NCI-H2029 treated with DMSO at 0.1 percent for 48 hours (cell line): ENCODE measurements around the gene PRPF6.

Source experiments
- DNase-seq: peaks from one replicate; lab custom pipeline; 2025; lab: John Stamatoyannopoulos, UW

PRPF6 gene

DNA sequence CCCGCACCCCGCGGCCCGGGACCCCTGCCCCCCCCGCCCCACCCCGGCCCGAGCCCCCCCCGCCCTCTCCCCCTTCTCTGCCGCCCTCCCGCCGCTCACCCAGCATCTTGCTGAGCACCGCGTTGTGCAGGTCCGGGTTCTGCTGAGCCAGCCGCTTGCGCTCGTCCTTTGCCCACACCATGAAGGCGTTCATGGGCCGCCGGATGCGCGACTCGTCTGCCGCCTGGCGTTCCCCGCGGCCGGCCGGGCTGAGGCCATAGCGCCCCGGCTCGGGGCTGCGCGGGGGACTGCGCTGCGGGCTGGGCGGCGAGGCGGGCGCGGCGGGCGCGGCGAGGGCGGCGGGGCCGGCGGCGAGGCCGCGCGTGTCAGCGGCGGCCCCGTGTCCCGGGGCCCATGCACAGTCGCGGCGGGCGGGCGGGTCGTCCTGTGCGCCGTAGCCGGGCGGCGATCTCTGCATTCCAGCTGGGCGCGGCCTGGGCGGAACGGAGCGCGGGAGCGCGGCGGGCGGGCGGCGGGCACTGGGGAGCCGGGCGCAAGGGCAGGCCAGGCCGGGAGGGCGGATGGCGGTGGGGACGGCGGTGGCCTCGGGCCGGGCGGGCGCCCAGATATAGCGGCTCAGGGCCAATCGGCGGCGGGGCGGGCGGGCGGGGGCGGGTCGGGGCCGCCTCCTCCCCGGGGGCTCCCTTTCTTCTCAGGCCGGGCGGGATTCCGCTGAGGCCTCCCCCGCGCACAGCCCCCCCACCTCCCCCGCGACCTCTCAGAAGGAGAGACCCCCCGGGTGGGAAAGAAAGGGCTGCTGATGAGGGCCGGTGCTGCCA, 68.3 kb downstream of the PRPF6 start, which contains the start of gene SOX18:
Gene SOX18, minus strand, starts transcription at position 580 of the 818 bp plus-strand sequence. Its CDS starts 123 bp downstream, at position 457.
- DNase-seq, result no peak

DNA sequence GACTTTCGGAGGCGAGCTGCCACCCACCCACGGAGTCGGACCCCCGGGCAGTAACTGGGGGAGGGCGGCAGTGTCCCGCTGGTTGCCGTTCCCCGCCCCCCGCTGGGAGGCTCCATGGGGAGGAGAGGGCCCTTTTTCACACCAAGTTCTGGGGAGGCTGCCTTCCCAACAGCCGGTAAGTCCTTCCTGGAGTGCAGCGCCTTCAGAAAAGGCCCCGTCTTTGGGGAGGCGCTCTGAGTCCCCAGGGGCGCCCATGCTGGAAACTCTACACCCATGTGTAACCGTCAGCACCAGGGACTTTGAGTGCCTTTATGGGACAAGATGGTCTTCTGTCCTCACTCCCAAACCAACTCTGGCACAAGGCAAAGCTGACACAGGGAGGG, 68.9 kb downstream of the PRPF6 start:
- no peak for DNase-seq

DNA sequence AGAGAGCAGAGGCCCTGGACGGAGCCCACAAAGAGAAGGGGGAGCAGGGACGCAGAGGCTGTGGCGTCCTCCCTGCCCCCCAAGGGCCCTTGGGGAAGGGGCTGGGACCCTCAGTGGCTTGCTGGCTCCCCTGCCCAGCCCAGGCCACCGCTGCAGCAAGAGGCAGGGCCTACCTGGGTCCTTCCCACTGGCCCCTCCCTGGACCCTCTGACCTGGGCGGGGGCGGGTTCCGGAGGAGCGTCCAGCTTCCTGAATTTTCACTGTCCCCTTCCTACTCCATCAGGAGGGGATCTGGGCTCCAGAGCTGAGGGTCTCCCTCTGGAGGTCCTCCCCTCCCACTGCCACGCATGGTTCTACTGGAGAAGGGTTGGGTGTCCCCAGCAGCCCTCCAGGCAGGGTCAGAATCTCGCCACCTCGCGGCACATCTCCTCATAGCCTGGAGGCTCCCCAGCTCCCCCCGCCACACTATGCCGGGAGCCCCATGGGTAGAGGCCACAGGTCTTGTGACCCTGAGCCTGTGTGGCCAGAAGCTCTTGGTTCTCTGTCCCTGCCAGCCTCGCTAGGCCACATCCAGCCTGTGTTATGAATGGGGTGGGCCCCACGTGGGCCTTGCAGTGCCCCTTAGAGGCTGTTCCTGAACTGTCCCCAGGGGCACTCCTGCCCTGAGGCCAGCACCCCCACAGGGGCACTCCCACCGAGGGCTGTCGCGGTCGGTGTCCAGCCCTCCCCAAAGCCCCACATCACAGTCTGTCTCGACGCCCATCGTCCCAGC, 69.5 kb downstream of the PRPF6 start:
- no peak for DNase-seq

DNA sequence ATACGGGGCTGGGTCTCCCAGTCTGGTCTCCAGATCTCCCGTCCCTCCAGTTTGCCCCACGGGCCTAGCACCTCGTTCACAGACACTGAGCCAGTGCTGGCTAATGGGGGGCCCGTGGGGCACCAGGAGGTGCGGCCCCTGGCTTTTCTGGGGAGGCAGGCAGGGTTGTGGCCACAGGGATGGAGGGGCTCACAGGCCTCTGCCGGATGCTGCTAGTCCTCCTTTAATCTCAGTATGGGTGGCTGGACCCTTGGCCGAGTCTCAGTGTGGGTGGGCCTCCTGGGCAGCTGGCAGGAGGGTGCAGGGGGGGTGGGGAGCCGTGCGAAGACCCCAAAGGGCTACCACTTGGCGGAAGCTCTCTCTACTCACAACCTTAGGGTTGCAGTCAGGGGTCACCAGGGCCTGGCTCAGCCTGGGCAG, 70.1 kb downstream of the PRPF6 start:
- no peak for DNase-seq

DNA sequence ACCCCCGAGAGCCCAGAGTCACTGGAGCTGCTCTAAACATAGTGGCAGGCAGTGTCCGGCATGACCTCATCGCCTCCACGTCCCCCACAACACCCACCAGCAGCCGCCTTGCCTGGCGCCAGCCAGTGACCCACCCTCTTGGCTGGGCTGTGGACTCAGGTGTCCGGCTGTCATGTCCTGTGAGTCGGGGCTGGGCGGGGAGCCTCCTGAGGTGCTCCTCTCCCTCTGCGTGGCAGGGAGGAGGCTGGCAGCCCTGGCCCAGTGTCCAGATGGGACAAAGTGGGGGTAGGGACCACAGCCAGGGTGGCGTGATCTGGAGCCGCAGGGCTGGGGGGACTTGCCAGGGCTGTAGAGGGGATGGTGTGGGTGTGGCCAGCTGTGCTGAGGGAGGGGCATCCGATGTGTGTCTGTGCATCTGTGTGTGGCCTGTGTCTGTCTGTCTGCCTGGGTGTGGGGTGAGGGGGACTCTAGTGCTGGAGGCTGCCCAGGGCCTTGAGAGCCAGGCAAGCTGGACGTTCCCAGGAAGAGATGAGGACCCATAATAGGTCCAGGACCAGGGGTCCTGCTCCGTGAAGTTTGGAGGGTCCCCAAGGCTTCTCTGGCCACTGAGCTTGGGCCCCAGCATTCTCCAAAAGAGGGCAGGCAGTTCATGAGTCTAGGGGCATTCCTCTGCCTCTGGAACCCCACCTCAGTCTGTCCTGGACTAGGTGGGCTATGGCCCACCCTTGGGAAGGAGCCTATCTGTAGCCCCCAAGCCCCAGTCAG, 70.8 kb downstream of the PRPF6 start:
- no peak for DNase-seq

DNA sequence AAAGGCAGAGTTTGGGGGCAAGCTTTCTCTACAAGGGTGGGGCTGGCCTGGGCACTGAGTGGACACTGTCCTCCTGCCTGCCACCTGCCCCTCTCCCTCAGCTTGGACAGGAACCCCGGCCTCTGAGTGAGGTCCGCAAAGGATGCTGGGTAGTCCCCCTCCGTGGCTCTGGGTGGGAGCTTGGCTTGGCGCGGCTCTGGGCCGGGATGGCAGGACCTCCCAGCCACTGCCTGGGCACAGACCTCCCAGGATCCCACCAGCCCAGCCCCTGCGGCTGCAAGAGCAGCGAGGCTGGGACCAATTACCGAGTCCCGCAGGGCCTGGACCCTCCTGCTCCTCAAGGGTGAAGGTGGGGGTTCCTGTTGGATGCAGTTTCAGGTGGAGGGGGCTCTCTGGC, 71.4 kb downstream of the PRPF6 start:
- DNase-seq, result no peak

DNA sequence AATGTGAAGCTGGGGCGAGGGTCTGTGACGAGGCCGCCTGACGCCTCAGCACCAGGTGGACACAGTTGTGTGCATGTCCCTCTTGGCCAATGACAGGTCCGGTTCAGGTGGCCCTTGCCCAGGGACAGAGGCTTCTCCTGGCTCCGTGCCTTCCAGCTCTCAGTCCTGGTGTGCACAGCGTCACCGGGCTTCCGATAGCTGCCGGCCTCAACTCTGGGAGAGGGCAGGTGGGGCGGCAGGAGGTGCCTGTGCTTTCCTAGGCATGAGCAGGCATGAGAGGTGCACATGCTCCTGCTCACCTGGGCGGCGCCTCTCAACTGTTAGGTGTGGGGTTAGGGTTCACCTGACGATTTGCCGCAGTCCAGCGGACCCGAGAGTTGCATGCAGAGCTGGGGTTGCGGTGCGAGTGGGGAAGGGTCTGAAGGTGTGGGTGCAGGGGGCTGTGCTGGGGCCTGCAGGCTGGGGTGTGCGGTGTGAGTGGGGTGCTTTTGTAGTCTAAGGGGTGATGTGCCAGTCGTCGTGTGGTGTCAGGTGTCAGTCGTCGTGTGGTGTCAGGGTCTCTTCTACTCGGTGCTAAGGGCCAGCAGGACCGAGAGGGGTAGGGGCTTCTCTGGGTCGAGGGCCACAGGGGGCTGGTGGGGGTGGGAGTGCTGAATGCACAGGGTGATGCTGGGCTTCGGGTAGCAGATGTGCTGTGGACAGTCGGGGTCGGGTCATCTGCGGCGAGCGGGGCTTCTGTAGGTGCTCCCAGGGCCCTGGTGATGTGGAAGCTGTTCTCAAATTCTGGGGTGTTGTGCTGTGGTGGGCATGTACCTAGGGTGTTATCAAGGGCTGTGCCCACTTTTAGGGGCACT, 72.3 kb downstream of the PRPF6 start:
- no peak for DNase-seq

DNA sequence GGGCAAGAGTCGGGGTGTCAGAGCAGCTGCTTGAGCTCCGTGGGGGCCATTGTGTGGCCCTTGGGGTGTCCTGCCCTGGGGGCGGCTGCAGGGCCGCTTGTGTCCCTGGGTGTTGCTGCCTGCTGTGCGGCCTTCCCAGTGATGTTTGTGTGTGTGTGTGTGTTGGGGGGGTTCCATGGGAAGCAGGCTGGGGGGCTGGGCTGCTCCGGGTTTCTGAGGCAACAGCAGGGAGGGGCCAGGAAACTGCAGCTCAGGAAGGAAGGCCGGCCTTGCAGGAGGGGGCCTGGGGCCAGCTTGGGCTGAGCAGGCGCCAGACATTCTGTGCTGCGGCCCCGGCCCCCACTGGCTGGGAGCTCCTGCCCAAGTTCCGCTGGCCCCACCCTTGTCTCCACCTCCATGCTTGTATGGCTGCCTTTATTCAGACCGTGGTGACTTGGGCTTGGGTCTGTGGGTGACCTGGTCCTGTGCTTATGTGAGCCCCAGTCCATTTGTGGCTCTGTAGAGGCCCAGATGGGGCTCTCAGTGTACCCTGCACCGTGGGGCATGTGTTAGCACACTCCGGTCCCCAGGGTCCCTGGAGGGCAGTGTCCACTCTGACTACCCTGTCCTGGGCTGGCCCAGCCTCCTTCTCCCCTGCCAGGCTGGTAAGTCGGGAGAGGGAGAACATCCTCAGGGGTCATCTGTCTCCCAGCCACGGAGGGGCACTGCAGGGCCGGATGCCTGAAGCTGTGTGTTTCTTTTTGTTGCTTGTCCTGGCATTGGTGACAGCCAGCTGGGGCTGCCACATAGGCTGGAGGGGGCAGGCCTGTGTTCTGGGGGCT, 73.1 kb downstream of the PRPF6 start:
- DNase-seq, result no peak

DNA sequence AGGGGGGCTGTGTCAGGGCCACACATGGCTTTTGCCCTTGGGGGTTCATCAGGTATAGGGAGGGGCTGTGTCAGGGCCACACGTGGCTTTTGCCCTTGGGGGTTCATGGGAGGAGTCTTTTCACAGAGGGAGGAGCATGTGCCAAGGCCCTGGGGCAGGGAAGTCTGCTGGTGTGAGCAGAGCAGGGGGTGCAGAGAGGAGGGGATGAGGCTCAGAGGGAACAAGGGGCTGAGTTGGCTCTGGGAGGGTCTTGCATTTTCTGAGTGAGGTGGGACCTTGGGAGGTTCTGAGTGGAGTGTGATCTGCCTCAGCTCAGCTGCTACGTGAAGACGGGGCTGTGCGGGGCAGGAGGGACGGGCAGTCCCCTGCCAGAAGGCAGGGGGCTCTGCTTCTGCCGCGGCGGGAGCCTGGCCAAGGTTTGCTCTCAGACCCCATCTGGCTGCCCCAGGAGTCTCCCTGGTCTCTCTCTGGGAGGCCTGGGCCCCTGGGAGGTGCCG, 74.5 kb downstream of the PRPF6 start:
- DNase-seq, result no peak

DNA sequence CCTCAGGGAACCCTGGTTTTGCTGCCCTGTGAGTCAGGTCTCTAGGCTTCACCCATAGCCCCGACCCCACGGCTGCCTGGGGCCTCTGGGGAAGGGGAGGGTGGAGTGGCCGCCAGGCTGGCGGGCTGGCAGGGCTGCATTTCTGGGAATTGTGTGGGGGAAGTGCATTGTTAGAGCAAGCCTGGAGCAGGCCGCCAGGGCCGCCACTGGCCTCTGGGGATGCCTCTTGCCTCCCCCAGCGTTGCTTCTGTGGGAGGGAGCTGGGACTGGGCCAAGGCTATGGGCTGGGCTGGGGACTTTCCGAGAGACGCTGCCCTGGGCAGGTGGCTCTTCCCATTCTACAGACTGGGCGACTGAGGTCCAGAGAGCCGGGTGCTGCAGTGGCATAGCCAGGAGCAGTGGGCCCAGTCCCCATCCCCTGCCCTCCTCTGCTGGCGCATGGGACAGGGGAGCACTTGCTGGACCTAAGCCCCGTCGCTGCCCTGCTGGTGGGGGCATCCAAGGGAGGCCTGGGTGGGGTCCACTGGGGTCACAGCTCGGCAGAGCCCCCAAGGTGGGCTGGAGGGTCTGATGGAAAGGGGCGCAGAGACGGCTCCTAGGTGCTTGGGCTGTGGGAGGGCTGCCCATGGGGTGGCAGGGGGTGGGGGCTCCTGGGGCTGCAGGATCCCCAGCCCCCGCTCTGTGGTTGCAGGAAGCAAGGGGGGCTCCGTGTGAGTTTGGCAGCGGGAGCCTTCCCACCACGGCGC, 75.1 kb downstream of the PRPF6 start:
- DNase-seq, result no peak

DNA sequence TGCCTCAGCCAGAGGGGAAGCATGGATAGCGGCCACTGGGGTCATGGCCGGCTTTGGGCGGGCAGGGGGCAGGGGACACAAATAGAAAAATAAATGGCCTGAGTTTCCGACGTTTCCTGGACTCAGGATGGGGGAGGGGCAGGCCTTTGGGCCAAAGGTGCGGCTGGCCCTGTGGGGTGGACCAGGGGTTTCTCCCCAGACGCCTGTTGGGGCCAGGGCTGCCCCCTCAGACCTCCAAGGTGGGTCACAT, 75.6 kb downstream of the PRPF6 start:
- no peak for DNase-seq

DNA sequence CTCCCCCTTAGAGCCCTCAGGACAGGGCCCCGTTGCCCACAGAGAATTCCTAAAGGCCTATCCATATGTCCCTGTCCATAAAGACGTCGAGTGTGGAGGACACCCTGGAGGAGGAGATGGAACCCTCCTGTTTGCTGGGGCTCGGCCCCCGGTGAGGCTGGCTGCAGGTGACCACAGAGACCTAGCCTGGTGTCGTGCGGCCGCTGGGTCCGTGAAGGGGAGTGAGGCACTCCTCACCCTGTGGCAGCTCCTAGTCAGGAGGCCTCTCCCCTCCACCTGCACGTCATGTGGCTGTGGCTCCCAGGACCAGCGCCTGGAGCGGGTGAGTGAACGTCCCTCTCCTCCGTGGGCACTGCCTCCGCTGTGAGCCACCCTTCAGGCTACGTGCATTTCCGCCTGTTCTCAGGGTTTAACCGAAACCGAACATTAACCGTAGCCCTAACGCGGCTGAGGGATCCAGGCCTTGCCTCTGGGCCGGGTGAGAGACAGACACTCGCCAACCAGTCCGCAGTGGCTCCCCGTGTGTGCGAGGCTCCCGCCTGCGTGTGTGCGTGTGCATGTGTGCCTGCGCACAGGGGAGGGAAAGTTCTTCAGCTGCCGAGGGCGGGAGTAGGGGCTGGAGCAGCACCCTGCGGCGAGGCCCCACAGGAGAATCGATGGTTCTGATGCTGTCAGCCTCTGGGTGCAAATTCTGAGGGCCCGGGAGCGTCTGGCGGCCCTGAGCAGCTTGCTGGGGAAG, 76.1 kb downstream of the PRPF6 start:
- DNase-seq, result no peak

DNA sequence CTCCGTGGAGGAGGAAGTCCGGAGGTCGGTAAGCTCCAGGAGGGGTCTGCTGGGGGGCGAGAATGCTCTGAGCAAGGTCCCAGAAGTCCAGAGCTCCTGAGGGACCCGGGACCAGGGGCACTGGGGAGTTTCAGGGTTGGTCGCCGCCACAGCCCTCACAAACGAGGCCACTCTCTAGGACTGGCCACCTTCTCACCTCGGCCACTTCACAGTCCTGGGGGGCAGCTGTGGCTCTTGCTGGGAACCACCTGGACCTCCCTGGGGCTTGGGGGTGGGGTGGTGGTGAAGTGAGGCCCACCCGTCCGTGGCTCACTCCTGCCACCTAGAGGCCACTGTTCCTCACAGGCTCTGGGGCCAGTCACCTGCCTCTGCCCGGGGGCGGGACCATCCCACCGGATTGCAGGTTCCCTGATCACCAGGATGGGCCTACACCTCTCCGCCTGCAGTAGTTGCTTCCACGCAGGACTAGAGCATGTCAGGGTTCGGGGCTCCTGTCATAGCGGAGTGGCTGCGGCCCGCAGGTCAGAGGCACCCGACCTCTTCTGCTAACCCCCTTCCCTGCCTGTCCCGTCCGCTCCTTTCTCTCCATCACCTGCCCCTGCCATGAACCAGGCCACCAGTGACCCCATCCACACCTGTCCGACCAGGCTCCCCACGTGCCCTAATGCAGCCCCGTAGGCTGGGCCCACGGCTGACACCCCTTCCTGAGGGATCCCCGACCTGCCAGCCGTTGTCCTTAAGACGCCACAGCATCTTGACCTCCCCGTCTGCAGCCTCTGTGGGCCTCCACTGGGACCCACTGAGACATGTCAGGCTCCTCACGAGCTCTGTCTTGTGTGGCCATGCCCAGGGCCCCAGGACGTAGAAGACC, 76.9 kb downstream of the PRPF6 start:
- DNase-seq, result peak; percentile 9

DNA sequence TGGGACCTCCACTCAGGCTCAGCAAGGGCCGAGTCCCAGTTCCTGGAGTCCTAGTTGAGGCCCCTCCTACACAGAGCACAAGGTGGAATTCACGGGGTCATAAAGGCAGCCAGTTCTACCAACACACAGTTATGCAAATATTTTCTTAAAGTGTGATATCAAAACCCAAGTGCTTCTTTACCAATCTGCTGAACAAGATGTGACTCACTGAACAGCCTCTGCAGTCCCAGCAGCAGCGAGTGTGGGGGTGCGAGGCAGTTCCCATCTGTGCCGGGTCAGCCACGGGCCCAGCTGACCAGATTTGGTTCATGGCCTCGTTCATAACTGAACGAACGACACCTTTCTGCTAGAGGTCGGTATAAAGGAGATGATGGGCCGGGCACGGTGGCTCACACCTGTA, 77.6 kb downstream of the PRPF6 start:
- no peak for DNase-seq

DNA sequence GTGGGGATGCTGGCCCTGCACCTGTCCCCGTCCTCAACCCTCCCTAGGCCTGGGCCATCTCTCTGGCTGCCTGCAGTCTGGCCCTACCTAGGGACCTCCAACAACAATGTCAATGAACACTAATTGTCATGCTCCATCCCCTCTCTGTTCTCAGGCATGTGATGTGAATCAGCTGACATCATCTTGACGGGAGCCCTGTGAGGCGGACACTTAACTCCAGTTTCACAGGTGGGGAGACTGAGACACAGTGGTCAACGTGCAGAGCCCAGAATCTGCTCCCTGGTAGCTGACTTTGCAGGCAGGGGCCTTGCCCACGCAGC, 81.3 kb downstream of the PRPF6 start:
- no peak for DNase-seq

DNA sequence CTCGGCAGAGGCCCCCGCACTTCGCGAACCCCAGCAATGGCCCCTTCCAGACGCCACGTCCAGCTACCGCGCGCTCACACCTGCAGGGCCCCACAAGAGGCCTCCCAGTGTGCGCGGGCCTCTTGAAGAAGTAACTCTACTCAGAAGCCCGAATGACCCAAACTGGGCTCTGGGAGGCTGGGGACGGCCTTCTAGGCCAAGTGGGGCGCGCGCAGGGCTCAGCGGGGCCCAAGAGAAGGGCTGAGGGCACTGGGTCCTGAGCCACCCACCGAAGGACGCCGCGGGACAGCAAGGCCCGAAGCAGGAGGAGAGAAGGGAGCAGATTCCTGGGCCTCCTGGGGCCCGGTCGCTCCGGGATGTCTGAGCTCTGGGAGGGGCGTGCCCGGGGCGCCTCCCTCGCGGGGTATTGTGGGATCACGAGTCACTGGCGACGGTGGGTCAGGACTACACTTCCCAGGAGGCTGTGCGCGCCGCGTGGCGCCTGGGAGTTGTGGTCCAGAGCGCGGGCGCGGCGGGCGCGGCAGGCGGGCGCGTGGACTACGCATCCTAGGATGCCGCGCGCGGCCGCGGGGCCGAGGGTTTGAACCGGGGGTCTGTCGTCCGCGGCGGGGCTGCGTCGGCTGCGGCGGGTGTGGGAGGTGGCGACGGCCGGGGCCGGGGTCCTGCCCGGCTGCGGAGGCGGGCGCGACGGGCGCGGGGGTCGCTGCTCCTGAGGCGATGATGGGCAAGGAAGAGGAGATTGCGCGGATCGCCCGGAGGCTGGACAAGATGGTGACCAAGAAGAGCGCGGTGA, 81.9 kb downstream of the PRPF6 start, which contains the start of gene TCEA2:
Gene TCEA2, plus strand, starts transcription at position 603 of the 793 bp plus-strand sequence. Its CDS starts 115 bp downstream, at position 718.
- DNase-seq, result peak; percentile 15

DNA sequence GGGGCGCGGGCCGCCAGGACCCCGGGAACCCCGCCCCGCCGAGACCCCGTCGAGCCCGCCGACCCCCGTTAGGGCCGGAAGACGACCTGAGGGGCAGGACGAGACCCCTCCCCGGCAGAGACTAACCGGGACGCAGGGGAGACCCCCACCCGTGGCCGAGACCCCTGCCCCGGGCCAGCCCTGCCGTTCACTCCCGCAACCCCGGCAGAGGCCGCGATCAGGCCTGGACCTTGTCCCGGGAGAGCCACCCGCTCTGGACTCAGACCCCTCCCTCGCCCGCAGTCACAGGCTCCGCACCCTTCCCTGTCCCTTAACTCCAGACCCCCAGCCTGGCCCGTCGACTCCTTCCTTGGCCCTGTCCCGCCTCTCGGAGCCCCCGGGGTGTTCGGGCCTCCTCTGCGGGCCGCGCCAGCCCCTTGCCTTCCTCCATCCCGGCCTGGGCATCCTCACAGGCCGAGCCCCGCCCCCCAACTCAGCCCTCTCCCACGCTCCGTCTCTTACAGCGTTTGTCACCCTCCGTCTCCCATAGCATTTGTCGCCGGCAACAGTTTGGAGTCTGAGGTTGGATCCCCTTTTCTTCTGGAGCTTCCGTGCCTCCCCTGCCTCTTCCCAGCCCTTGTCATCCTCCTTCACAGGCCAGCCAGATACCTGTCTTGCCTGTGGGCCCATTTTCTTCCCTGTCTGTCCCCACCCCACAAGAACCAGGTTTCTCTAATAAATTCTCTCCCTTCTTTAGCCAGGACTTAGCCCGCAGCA, 82.6 kb downstream of the PRPF6 start:
- no peak for DNase-seq
